Keratinocyte (primary cell): Measurements from ENCODE around the gene RASIP1.

Experiments used
- CTCF ChIP-seq, 3 experiments: IDR thresholded peaks in 1 of 3; conservative IDR thresholded peaks in 1 of 3; optimal IDR thresholded peaks in 1 of 3; 2 replicates in 2 of 3; 3 replicates in 1 of 3; pipeline versions ENCODE3 to v1.5.1; 2011; ENCODE audit warnings: low read length in 3 of 3, mild to moderate bottlenecking in 3 of 3, moderate library complexity in 2 of 3, control low read depth in 1 of 3, inconsistent platforms in 1 of 3; ENCODE audit not compliant: insufficient read depth in 2 of 3; ENCODE audit errors: extremely low read depth in 1 of 3
- EZH2 ChIP-seq: IDR thresholded peaks from one replicate; pipeline ENCODE4 v1.6.1; 2012; ENCODE audit warnings: inconsistent platforms, mild to moderate bottlenecking, low read length, moderate library complexity

GRCh38 chr19:48695743-48696352, 44.6 kb downstream of the RASIP1 start, which contains the start of gene FUT2:
- TF ChIP-seq CTCF (optimal IDR thresholded peaks at IDR 0.05 in 1 of 3, IDR thresholded peaks at IDR 0.05 in 1 of 3, conservative IDR thresholded peaks at IDR 0.05 in 1 of 3; ENCODE audit: extremely low read depth in 1 of 3, insufficient read depth in 2 of 3, low read length in 3 of 3) (no peak), EZH2 (no peak)
